ENCODE results near the gene SPATS2L.

The SPATS2L gene

DNA sequence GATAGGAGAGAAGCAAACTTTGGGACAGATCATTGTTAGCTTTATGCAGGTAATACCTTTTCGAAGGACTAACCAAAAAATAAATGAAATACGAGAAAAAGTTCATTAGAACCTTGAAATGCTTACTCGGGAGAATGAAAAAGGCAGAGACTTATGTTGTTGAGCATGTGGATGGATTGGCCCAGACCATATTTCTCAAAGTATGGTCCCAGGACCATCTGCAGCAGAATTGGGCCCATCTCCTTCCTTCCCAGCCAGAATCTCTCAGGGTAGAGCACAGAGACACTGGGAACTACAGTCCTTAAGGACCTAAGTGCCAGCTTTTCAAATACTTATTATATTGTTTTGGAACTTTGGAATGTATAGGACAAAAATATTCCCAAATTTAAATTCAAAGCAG, 152.6 kb downstream of the SPATS2L start:
- in situ Hi-C loops (cut with HindIII; ENCODE audit: low sequenced_read_pairs) = no loop called here

DNA sequence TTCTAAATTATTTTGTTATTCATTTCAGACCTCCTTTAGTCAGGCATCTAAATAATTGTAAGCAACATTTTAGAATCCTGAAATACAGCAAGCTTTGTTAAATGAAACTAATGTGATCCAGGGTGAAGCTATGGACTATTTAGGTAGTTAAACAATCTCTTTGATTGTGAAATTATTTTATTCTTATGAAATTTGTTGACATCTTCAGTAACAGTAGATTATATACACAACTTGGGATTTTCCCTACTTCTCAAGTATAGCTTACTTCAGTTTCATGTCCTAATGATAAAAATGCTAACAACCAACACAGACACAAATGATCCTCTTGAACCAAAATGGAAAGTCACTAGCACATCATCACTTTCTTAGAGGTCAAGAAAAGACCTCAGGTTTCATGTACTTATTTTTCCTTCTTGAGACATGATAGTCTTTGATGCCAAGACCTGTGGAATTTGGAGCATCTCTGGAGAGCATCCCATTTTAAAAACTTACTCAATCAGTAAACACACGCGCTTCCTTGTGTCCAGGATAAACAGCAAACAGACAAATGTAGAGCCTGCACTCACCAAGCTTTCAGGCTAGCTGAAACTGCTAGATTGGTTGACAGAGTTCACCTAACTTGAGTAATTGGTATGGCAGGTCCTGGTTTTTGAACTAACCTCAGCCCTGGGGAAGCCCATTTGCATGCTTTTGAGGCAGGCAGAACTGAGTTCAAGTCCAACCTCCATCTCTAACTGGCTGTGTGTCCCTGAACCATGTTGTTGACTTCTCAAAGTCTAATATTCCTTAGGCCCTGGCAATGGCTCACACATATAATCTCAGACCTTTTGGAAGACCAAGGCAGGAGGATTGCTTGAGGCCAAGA, 155.6 kb downstream of the SPATS2L start:
- in situ Hi-C loops (cut with HindIII; ENCODE audit: low sequenced_read_pairs) = no loop called here

DNA sequence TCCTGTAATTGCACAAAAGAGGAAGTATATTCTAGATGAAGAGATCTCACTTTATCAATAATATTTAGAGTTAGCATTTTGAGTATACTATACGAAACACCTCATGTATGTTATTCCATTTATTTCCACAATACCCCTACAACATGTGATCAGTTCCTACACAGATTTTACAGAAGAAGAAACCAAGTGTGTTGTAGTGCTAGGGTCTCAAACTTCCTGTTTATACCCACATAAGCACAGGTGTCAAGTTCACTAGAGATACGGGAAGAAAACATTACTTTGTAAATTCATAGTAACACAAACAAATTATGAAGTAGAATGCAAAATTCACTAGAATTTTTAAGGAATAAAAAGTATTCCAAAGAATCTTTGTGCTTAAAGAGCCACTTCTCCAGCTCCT, 157.0 kb downstream of the SPATS2L start:
- in situ Hi-C loops (cut with HindIII; ENCODE audit: low sequenced_read_pairs) = no loop called here

DNA sequence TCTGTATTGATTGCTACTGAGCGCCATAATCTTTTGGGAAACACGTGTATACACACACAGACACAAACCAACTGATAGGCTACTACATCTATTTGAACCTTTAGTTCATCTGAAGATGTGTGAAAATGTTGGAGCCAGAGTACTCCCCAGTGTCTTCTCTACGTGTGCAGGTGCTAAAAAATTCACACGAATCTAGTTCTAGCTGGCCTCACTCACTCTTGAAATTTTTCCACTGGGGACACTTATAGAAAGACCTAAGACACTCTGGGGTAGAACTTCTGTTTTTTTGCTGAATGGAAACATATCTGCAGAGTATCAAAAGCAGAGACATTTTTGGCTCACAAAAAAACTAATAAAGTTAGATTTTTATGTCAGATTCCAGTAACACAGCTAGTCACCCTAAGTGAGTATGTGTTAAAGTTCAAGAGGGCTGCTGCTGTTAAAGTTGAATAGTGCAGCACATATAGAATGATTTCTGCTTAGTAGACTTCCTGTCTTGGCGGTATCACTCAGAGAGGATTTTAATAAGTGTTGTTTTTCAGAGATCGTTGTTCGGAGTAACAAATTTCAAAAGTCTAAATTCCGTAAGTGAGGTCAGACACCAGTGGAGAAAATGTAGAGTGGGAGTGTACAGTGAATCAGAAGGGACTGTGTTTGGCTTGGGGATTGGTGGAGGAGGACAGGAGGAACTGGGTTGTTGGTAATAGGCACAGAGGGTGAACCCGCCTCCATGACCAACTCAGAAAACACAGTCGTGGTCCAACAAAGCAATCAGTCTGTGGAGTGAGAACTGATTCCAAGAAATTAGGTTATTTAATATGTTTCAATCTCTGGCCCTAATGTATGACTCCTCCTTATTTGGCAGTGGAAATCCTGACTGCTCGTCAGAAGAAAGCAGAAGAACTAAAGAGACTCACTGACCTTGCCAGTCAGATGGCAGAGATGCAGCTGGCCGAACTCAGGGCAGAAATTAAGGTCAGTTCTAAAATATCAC, 160.2 kb downstream of the SPATS2L start:
- in situ Hi-C loops (cut with HindIII; ENCODE audit: low sequenced_read_pairs) = no loop called here

DNA sequence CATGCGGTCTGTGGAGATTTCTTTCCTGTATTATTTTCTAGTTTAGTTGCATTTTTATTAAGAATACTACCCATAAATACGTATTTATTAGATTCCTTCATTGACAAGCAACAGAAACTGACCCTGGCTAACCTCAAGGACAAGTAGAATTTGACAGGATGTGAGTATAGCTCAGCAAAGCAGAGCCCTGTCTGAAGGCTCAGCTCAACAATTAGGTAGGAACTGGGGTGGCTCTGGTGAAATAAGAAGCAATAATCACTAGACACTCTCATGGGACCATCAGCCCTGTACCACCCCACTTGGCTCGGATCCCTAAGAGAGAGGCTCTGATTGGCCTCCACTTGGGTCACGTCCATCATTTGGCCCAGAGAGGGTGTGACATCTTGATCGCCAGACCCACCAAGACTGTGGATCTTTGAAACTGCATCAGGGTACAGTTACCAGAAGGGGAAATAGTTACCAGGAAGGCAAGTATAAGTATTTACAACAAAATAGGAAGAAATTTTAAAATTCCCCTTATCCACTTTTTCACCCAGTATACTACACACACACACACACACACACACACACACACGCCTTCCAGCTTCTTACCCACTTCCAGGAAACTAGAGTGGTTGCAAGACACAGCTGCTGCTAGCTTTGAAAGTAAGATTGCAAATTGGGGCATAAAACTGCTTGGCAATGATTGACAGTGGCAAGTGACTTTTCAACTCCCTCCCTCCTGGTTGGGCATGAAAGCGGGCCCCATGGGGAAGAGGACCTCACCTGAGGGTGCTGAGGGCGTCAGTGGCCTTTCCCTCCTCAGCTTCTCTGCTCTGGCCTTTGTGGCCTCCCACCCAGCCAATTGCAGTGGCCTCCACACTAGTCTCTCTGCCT, 161.6 kb downstream of the SPATS2L start:
- in situ Hi-C loops (cut with HindIII; ENCODE audit: low sequenced_read_pairs) = no loop called here

DNA sequence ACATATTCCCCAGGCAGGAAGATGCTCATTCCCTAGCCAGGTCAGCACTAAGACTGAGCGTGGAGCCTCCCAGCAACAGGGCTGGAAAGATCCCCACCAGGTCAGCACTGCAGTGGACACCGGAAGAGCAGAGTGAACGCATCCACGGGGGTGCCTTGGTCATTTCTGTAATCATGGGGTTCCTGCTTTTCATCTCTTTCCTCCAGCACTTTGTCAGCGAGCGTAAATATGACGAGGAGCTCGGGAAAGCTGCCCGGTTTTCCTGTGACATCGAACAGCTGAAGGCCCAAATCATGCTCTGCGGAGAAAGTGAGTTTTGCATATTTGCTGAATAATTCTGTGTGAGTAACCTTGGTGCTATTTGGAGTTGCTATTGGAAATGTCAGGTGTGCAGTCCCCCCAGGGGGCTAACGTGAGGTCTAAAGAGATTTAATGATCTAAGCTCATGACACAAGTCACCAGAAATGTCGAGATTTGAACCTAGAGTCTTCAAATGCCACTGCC, 163.3 kb downstream of the SPATS2L start:
- in situ Hi-C loops (cut with HindIII; ENCODE audit: low sequenced_read_pairs) = no loop called here

DNA sequence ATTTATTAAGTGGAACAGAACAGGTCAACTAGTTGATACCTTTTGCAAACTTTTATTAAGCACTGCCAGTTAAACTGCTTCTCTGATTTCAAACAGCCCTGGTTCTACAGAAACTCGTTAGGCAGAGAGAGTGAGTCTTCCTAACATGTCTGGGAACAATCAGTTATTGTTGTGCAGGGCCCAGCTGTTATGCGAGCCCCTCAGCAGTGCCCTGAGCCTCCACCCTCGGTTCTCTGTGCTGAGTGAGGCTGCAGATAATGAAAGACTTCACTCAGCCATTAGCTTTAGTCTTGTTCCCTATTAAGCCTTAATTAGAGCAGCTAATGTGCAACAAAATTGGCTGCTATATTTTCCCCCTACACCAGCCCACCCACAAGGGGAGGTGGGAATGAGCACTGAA, 163.7 kb downstream of the SPATS2L start:
- in situ Hi-C loops (cut with HindIII; ENCODE audit: low sequenced_read_pairs) = no loop called here

DNA sequence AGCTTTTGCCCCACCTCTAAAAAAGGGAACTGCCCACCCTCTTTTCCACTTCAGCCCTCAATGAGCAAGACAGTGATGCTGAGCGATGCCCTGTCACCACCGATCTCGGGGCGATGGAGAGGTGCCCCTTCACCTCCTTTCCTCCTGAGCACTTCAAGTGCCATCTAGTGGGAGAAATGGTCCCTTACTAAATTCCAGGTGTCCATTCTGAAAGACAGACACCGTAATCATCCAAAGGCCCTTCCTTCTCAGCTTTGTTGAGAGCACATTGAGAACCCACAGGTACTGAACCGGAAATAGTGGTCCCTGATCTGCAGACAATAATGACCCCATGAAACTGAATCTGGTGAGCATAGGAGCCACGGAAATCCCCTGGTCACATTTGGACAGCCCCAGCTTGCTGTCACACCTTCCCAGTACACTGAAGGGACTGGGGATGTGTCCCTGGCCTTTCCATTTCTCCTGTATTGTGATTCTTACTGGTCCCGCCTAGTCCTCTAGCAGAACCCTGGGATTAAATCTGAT, 164.9 kb downstream of the SPATS2L start:
- in situ Hi-C loops (cut with HindIII; ENCODE audit: low sequenced_read_pairs) = no loop called here

DNA sequence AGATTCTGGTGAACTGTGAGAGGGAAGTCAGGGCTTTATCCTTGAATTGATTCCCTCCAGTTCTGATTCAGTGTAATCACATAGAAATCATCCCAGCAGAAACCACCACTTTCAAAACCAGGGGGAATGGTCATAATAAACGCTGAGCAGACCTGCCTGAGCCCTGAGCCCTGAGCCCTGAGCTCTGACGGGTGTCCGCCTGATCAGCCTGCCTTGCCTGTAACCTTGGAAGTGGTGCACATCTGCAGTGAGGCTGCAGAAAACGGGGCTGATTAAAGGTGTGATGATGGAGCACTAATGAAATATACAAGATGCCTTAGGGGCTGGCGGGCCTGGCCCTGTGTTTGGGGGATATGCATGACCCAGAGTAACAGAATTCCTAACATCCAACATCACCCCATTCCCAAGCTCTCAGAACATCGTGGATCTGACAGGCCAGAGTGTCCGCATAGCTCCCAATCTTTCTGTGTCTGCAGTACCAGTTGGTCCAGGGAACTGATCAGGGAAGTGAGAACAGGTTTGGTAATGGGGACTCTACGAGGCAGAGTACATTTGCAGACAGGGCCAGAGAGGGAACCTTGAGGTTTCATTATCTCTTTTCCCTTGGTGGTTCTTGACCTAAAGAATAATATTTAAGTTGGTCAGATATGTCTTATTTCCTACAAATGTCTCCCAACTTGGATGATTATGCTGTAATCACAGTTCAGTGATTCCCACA, 165.6 kb downstream of the SPATS2L start:
- in situ Hi-C loops (cut with HindIII; ENCODE audit: low sequenced_read_pairs) = no loop called here

DNA sequence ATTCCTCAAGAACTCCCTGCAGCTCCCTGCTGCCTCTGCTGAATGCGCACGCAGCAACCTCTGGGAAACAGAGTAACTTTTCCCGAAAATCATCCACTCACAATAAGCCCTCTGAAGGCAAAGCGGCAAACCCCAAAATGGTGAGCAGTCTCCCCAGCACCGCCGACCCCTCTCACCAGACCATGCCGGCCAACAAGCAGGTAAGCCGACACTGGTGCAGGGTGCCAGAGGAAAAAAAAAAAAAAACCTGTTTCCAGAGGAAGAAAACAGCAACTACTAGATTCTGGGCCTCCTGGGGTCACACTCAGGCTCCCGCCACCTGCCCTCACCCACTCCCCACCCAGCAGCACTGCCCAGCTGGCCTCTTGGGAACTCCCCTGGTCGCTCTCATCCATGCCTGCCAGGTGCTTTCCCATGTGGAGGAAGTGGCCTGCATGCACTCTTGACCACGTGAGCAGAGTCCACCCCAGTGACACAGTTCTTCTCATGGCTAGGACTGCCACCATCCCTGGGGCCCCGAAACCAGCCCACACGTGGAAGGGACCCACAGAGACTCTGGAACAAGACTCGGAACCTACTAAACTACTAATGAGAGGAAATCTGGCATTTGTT, 166.5 kb downstream of the SPATS2L start:
- in situ Hi-C loops (cut with HindIII; ENCODE audit: low sequenced_read_pairs) = no loop called here

DNA sequence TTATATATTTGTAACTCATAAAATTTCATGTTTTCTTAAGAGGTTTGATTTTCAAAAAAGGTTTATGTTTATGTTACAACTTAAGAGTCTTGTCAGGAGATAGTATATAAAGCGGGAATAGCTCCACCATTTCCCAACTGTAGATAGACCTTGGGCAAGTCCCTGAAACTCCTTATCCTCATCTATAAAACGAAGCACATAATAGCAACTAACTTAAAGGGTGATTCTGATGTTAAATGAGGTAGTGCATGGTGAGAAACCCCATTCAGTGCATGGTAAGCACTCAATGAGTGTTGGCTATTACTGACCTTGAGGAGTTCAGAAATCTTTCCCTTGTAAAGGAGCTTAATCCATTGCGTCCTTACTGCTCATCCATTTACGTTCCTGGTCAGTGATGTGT, 169.3 kb downstream of the SPATS2L start:
- in situ Hi-C loops (cut with HindIII; ENCODE audit: low sequenced_read_pairs) = no loop called here

DNA sequence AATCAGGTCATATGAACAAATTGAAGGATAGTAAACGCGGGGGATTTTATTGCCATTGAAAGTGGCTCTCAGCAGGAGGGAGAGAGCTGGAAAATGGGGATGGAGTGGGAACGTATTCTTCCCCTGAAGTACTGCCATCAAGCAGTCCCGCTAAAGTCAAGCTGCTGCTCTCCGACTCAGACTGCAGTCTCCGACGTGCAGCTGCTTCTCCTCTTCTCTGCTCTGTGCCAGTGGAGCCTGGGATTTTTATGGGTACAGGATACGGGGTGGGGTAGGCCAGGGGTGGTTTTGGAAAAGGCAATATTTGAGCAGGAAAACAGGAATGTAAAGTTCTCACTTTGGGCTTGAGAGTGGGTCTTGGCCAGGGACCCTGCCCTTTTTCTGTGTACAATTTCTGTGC, 170.3 kb downstream of the SPATS2L start:
- in situ Hi-C loops (cut with HindIII; ENCODE audit: low sequenced_read_pairs) = no loop called here

DNA sequence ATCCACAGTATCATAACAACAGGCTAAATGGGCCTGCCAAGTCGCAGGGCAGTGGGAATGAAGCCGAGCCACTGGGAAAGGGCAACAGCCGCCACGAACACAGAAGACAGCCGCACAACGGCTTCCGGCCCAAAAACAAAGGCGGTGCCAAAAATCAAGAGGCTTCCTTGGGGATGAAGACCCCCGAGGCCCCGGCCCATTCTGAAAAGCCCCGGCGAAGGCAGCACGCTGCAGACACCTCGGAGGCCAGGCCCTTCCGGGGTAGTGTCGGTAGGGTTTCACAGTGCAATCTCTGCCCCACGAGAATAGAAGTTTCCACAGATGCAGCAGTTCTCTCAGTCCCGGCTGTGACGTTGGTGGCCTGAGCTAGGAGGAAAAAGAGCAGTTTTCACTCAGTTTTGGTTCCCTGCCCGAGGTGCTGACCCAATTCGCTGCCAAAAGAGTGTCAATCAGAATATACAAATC, 171.2 kb downstream of the SPATS2L start:
- in situ Hi-C loops (cut with HindIII; ENCODE audit: low sequenced_read_pairs) = no loop called here

DNA sequence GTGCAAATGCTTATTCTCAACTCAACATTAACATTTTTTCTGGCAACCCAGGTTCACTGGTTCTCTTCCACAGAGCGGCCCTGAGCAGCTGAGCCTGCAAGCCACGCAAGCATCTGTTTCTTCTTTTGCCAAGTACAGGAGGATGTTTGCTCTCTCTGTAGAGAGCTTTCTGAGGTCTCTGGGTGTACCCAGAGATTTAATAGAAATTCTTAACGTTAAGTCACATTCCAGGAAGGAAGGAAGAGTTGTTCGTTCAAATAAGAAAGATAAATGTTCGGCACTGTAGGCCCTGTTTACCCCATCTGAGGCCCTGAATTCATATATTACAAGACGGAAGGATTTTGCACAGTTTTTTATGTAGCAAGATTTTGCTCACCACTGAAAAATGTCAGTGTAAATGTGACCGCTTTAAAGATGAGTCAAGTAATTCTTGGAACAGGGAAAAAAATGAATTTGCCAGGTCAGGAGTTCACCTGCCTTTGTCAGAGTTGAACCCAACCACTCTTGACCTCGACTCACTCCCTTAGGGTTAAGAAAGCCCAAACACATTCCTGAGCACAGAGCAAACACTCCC, 173.3 kb downstream of the SPATS2L start:
- in situ Hi-C loops (cut with HindIII; ENCODE audit: low sequenced_read_pairs) = no loop called here

DNA sequence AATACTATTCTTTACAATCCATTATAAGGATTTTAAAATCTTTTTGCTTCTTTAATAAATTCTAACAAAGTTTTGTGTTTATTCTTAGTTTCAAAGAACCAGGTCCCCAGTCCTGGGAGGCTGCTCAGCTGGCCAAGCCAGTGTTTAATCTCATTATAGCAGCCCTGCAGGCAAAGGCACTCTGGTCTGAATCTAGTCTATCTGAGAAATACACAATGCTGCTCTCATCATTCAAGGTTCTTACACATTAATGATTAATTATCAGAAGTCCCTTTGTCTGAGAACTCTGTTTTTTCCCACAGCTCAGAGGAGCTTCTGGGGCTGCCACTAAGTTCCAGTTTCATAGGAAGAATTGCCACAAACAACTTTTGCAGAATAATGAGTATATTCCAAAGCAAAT, 175.7 kb downstream of the SPATS2L start:
- in situ Hi-C loops (cut with HindIII; ENCODE audit: low sequenced_read_pairs) = no loop called here

DNA sequence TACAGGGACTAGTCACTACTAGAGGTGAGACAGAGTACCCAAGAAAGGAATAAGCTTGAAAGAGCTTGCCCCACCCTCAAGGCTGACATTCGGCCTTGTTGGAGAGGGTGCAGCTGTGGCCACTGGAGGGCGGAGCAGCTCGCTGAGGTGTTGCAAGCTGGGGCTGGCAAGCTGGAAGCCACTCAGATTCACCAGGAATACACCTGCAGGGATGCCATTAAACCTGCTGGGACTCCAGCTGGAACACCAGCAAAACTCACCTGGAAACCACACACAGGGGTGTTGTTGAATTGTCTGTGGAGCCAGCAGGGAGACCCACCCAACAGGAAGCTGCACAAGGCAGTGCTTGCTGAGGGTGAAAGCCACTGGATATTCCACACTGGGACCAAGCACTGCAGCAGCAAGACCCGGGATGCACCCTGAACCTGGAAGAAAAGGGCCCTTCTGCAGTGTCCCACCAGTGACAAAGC, 177.3 kb downstream of the SPATS2L start:
- in situ Hi-C loops (cut with HindIII; ENCODE audit: low sequenced_read_pairs) = no loop called here

DNA sequence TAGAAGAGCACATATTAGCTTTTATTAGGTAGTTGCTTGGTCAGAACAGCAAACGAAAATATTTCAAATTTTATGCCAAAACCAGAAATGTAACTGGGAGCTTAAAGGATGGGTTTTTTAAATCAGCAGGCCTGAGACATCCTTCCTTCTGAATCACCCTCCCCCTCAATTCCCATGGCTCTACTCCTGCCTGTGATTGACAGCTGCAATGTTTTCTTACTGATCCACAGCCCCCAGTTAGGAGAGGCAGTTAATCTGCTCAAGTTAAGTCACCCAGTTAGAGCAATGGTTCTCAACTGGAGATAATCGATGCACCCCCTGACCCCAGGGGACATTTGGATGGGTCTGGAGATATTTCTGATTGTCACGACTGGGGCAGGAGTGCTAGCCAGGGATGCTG, 178.4 kb downstream of the SPATS2L start:
- in situ Hi-C loops (cut with HindIII; ENCODE audit: low sequenced_read_pairs) = no loop called here

DNA sequence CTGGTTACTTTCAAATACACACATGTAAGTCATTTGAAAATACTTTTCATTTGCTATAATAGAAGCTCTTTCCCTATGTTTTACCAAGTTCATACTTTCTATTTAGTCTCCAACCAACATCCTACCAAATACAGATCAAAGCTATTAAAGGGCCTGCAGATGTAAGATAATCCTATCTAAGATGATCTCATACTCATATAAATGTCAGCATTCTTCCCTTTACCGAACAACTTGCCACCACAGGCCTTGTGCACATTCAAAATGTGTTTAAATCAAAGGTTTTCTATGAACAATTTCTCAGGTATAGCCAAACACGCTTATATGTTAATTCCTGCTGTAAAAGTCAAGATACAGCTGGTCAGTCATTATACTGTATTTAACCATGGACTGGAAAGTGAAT, 180.0 kb downstream of the SPATS2L start:
- in situ Hi-C loops (cut with HindIII; ENCODE audit: low sequenced_read_pairs) = no loop called here

DNA sequence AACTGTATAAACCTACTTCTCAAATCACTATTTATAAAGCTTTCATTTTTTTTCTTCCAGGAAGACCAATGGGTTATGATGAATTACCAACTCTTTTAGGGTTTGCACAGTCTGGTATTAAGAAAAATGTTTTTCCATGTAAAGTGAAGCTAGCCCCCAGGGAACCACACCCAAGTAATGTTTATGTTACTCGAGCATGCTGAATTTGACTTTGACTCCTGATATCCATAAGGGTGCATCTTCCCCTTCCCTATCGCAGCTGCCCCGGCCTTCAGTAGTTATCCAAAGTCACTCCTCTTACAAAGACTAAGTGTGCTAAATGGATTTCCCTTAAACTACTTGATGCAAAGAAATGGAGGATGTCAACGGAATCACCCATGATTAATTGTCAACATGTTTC, 181.7 kb downstream of the SPATS2L start:
- in situ Hi-C loops (cut with HindIII; ENCODE audit: low sequenced_read_pairs) = no loop called here
